Stimulated activated CD4-positive, alpha-beta T cell treated with anti-CD3 and anti-CD28 coated beads, Interleukin-2, amount 100 ng/mL, for 48 hours (primary cell): ENCODE measurements around the gene GNB5.
A peak's percentile ranks its signal among the peaks of the same experiment; 100 is the strongest.
"Not testable (repeated sequence)": the region's sequence is repeated elsewhere in the genome, so short reads cannot be mapped to it uniquely, and the experiment has no call there.

Experiments used
- DNase-seq, 2 donors: peaks; one replicate each; pipeline ENCODE4 v3.0.0-alpha.2; 2020

GNB5 gene

GRCh38 chr15:52204657-52205056 is 13.5 kb upstream of the GNB5 start:
- DNase-seq = no peak

- no peak for DNase-seq
Measured at GRCh38 chr15:52200831-52201365, 9.7 kb upstream of the GNB5 start.

GRCh38 chr15:52199271-52199670 is 8.1 kb upstream of the GNB5 start:
- DNase-seq = no peak

GRCh38 chr15:52196891-52197290 is 5.7 kb upstream of the GNB5 start:
- no peak for DNase-seq

GRCh38 chr15:52193791-52194190 is 2.6 kb upstream of the GNB5 start:
- DNase-seq = no peak

- no peak for DNase-seq
Measured at GRCh38 chr15:52193321-52193720, 2.1 kb upstream of the GNB5 start.

- DNase-seq = no peak
Measured at GRCh38 chr15:52186651-52187486, 4.3 kb downstream of the GNB5 start.

GRCh38 chr15:52185151-52185561 is 6.0 kb downstream of the GNB5 start:
- DNase-seq = no peak

- no peak for DNase-seq
Measured at GRCh38 chr15:52184721-52185120, 6.5 kb downstream of the GNB5 start.

- DNase-seq = no peak
Measured at GRCh38 chr15:52183562-52184173, 7.5 kb downstream of the GNB5 start.

- no peak for DNase-seq
Measured at GRCh38 chr15:52181938-52182780, 9.0 kb downstream of the GNB5 start.

- DNase-seq = no peak
Measured at GRCh38 chr15:52180851-52181450, 10.2 kb downstream of the GNB5 start.

GRCh38 chr15:52180196-52180835 is 10.9 kb downstream of the GNB5 start:
- peak in 1 of 2 donors; percentile 16 for DNase-seq

- peak; percentile 77 to 80 for DNase-seq
Measured at GRCh38 chr15:52179278-52180195, 11.7 kb downstream of the GNB5 start.

- DNase-seq = no peak
Measured at GRCh38 chr15:52178765-52179164, 12.4 kb downstream of the GNB5 start.

- no peak for DNase-seq
Measured at GRCh38 chr15:52172869-52173268, 18.3 kb downstream of the GNB5 start.

- no peak for DNase-seq
Measured at GRCh38 chr15:52171807-52172206, 19.4 kb downstream of the GNB5 start.

- DNase-seq = no peak
Measured at GRCh38 chr15:52171386-52171785, 19.8 kb downstream of the GNB5 start.

- DNase-seq = not testable (repeated sequence)
Measured at GRCh38 chr15:52170199-52170598, 21.0 kb downstream of the GNB5 start.

- DNase-seq = not testable (repeated sequence)
Measured at GRCh38 chr15:52165494-52166131, 25.6 kb downstream of the GNB5 start.
